OCI-M1 (cell line): ENCODE measurements around the gene RBL2.

Experiments used
- DNase-seq: peaks from one replicate; lab custom pipeline; 2025; lab: John Stamatoyannopoulos, UW

RBL2 gene

DNA sequence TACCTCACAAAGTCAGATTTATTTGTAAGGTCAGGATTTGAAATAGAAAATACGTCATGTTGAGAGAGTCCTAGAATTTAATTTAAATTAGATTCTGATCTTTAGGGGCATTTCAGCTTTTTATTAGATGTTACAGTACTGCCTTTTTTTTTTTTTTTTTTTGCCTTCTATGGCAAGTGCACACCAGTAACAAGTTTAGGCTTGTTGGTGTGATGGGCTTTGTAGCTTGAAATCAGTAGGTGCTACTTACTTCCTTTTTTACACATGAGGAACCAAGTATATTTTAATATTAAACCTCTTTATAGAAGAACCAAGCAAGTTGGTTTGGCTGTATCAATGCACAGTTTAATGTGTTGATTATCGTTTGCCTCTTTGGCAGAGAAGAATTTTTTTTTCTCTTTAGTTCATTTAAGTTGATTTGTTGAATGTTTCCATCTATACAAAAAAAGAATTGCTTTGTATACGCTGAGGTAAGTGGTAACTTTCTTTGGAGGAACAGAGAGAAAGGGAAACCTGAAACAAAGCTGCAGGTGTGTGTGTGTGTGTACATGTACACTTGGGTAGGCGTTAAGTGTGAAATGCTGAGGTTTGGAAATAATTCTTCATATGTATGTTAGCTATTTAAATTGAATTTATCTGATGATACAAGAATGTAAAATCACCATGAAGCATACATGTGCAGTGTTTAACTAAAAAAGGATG lies 15.7 kb downstream of the RBL2 start:
- no peak for DNase-seq

DNA sequence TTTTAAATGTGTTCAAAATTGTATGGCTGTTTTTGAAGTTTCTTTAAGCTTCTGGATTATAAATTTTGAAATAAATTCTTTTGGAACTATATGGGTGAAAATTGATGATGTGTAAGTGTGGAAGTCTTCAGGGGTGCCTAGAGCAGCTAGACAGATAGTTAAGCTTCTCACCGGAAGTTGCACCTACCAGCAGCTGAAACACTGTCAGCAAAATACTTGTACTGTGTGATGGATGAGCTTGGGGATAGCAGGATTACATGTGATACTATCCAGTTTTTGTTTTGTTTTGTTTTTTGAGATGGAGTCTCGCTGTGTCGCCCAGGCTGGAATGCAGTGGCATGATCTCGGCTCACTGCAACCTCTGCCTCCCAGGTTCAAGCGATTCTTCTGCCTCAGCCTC lies 19.7 kb downstream of the RBL2 start:
- no peak for DNase-seq

DNA sequence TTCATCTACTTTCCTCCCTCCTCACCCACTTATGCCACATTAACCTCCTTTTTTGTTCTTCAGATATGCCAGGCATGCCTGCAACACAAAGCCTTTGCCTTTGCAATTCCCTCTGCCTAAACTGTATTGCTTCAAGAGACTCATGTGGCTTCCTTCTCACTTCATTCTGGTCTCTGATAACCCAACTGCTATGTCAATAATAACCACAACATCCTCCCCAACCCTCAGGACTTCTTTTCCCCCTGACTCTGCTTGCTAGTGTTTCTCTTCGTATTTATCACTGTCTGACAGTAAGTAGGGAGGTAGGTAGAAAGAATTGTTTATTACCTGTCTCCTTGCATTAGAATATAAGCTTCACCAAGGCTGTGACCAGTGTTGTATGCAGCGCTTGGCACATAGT lies 22.4 kb downstream of the RBL2 start:
- peak; percentile 71 for DNase-seq

DNA sequence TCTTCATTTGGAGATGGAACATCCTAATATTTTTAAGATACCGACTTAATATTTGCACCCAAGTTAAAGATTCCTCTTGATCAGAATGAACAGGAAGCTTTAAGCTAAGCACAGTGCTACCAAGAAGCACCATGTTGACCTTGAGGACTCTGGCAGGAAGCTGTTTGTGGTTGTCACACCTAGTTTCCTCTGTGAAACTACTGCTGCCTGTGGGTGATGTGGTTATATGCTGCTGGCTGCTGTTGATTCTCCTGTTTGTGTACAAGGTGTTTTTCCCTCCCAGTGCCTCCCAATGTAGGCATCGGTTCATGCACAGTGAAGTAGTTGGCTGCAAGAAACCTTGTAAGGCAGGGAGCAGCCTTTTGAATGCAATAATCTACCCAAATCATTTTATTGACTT lies 23.4 kb downstream of the RBL2 start:
- DNase-seq: peak; percentile 32

DNA sequence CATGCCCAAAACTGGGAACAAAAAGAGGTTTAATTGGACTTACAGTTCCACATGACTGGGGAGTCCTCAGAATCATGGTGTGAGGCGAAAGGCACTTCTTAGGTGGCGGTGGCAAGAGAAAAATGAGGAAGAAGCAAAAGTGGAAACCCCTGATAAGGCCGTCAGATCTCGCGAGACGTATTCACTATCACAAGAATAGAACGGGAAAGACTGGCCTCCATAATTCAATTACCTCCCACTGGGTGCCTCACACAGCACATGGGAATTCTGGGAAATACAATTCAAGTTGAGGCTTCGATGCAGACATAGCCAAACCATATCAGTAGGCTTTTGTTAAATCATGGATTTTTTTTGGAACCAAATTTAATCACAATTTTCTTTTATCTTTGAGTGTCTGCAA lies 24.4 kb downstream of the RBL2 start:
- peak; percentile 89 for DNase-seq

DNA sequence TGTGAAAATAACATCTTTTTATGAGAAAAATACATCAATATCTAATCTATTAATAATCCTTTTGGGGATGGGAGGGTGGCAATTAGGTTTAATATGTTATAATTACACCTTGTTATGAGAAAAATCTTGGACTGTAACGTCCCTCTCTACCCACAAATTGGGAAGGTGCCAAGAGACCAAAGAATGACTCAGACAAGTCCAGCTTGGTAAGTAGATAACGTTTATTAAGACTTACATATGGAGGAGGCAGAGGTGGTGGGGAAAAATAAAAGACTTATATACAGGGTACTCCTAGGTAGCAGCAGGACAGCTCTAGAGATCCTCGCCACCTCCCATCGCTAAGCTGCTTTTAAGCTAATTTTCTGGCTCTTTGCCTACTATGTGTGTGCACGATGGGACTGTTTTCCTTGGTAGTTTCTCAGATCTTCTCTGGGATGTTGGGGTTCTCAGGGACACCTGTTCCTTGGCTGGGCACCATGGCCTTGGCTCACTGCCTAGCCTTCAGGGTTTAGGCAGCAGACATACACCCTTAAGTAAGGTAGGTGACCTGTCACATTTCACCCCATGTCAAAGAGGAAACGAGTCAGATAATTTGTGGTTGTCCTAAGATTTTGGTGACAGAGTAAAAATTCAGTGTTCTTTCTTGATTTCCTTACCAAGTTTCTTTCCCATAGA lies 31.5 kb downstream of the RBL2 start:
- DNase-seq: peak; percentile 70

DNA sequence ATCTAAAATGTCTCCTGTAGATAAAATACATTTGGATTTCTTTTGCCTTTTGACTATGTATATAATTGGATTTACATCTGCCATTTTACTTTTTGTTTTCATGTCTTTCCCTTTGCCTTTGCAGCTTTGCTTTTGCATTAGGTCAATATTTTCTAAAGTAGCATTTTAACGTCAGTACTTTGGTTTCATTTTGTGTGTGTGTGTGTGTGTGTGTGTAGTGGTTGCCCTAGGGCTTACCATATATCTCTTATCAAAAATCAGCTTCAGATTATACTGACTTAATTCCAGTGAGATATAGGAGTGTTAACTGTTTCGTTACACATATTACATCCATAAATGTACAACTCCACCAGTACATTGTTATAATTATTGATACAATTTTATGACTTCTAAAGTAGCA lies 42.6 kb downstream of the RBL2 start:
- no peak for DNase-seq

DNA sequence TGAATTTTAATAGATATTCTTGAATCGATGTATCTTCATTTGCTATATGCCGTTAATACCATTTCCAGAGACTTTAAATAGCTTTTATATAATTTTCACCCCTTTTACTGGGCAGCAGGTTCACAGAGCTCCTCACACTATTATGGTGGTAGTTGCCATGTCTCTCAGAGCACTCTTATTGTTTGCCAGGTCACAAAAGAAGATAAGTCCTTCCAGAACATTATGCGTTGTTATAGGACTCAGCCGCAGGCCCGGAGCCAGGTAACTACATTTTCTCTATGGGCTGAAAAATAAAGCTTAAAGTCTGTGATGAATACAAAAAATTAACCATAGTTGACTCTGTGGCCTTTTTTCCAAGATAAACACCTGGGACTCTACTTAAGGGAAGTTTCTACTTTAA lies 44.7 kb downstream of the RBL2 start:
- no peak for DNase-seq

DNA sequence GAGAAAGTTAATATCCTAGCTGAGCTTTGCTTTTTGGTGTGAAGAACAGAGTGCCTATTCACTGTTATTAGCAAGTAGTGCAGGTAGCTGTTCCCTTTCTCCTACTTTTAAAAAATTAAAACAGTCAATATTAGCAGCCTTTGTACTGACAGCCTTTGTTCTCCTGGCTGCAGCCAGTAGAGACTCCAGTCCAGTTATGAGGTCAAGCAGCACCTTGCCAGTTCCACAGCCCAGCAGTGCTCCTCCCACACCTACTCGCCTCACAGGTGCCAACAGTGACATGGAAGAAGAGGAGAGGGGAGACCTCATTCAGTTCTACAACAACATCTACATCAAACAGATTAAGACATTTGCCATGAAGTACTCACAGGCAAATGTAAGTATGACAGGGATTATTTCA lies 46.1 kb downstream of the RBL2 start:
- DNase-seq: no peak

DNA sequence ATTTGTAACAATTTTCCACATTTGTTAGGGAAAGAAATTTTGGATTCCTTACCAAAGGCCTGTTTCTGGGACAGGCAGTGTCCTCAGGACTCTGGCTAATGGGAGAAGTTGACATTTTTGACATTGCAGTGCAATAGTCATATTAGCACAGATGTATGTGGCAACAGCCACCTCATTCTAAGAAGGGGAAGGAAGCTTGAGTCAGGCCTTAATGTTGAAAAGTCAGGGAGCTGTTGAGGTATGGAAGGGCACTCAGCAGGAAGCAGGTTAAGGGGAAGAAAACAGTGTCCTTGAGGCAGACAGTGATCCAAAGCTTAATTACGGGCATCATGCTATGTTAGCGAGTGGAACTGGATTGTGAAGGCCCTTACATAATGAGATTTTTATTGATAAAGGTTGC lies 47.9 kb downstream of the RBL2 start:
- no peak for DNase-seq

DNA sequence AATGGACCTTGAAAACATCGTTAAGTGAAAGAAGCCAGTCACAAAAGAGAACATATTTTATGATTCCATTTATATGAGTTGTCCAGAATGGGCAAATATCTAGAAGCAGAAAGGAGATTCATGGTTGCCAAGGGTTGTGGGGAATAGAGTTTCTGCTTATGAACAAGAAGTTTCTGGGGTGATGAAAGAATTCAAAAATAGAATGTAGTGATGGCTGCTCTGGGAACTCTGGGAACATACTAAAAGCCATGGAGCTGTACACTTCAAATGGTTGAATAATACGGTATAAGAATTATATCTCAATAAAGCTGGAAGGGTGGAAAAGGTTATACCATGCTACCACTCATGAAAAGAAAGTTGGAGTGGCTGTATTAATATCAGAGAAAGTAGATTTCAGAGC lies 50.3 kb downstream of the RBL2 start:
- DNase-seq: no peak

DNA sequence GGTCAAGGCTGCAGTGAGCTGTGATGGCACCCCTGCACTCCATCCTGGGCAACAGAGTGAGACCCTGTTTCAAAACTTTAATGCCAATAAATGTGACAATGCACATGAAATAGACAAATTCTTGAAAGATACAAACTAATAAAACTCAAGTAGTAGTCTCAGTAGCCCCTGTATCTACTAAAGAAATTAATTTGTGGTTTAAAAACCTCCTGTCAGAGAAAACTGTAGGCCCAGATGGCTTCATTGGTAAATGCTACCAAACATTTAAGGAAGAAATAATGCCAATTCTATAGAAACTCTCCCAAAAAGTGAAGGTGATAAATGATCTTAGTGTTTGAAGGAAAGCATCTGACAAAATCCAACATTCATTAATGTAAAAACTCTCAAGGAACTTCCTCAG lies 52.0 kb downstream of the RBL2 start:
- DNase-seq: no peak

DNA sequence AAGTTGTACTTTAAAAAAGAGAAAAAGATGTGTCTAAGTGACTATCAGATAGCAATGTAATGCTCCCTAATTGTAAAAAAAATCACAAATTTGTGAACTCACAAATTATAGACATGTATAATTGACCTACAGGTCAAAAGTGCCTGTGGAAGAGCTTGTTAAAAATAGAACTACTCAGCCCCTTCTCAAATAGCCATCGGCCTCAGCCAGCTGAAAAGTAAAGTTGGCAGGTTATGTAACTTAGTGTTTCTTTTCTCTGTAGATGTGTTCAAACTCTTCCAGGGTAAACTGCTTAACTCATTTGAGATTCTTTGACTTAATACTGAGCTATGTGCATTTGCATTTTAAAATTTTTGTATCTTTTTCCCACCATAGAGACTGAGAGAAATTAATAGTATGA lies 55.5 kb downstream of the RBL2 start:
- DNase-seq: no peak

DNA sequence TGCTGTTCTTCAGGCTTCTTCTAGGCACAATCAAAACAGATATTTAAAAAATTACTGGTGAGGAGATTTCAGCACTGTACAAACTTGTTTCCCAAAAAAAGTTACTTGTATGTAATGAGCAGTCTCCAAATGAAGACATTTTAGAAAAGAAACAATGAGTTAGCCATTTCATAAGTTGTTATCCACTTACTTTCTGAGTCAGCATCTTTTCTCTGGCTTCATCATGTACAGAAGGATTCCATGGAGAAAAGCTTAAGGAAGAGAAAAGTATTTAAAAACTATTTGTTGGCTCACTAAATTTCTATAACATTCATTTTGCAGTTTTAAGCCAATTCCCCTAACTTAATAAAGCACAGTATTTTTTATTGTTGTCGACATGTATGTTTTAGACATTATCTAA lies 58.2 kb downstream of the RBL2 start:
- no peak for DNase-seq

DNA sequence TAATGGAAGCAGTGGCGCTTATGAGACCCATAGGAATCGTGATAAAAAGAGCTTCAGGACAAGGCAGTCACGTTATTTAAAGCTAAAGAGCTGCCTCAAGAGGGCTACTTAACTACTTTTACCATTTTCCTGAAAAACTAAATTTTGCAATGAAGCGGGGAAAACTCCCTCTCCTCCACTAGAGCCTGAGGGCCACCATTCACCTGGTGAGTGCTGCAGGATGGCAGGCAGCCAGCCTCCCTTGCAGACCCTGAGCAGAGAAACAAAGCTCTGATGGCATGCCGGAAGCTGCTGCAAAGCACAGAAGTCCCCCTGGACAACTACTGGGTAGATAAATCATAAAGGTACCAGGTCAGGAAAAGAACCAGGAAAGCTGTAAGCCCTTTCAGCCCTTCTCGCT lies 60.4 kb downstream of the RBL2 start:
- DNase-seq: no peak

DNA sequence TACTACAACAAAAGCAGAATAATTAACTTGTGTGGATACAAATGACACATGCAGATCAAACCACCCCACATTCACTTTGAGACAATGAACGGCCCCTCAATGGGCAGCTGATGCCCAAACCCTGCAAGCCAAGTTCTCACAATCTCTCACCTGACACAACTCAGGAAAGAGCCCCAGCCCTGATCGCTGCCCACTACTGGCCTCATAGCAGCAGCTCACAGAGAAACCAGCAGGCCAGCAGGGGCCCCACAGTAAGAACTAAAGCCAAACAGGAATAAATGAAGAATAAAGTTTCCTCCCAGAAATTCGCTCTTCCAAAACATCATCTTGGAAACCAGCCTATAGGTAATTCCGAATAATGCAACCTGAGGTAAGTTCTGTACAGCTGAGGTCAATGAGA lies 61.1 kb downstream of the RBL2 start:
- DNase-seq: no peak

DNA sequence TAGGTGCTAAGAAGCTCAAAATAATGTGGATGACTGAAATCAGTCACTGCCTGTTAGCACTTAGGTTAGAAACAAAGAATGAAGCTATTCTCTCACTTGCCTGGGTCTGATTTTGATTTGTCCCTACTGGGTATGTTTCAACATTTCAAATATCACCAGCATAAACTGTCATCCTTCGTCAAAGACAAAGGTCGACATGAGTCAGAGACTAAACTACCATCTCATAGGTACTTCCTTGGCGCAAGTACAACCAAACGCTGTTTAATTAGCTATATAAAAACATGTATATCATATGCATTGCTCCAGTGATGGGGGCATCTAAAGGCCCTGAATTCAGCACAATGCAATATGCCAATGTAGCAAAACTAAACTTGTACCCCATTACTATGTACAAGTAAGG lies 64.7 kb downstream of the RBL2 start:
- no peak for DNase-seq

DNA sequence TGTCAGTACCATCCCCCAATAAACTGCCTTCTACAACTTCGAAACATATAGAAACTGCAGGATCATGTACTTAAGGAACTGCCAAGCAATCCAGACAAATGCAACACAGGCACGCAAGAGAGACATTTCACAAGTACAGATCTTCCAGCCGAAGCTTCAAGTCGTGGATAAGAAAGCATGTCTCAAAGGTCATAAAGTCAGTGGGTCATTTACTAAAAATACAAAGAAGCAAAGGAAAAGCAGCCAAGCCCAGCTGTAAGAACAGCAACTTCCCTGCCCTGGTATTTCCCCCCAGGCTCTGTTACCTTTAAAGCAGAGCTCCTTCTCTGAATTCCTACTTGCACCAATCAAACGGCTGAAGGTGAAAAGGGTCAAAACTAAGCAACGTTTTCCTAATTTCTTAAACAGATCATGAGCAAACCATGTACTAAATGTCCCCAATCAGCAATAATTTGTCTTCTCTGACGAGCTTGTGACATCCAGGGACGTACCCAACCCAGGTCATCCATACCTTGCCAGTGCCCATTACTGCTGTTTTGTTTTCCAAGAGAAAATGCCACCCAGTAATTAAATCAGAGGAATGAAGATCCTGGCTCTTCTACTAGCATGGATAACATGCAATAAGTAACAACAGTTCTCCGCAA lies 67.1 kb downstream of the RBL2 start:
- DNase-seq: no peak

DNA sequence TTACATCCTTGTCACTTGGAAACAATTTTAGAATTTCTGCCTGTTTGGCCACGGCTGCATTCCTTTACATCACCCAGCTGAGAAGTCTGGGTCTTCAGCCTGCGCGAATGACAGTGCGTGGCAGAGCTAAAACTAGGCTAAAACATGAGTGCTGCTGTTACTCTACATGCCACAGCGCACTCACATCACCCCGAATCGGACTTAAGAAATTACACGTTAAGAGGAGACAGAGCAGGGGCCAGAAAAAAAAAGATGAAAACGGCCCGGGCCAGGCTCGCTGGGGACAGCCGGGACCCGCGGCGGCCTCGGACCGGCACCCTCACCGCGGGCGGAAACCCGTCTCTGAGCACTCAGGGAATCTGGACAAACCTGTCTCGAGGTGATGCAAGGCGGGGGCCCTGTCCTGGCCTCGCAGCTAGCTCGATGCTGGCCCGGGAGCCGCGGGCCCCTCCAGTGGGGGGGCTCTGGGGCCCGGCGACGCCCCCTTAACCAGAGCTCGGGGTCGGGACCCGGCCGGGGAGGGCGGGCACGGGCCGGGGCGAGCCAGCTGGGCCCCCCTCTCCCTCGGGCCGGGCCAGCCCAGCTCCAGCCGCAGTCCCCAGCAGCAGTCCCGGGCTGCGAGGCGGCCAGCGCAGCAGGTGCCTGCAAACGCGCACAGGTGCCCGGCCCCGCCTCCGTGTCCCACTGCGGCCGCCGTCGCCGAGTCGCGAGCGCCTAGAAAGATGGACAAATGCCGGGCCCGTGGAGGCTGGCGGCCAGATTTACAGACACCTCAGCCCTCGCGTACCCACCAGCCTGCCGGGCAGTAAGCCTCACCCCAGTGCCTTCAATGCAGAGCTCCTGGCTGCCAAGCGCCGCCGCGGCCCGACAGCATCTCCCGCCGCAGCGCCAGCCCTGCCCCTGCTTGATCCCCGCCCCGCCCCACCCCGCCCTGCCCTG lies 68.3 kb downstream of the RBL2 start, which contains the start of gene AKTIP:
TSS of gene AKTIP (minus strand) at position 879 of the 939 bp plus-strand sequence. CDS start 2,950 bp downstream, outside the sequence.
- DNase-seq: no peak

DNA sequence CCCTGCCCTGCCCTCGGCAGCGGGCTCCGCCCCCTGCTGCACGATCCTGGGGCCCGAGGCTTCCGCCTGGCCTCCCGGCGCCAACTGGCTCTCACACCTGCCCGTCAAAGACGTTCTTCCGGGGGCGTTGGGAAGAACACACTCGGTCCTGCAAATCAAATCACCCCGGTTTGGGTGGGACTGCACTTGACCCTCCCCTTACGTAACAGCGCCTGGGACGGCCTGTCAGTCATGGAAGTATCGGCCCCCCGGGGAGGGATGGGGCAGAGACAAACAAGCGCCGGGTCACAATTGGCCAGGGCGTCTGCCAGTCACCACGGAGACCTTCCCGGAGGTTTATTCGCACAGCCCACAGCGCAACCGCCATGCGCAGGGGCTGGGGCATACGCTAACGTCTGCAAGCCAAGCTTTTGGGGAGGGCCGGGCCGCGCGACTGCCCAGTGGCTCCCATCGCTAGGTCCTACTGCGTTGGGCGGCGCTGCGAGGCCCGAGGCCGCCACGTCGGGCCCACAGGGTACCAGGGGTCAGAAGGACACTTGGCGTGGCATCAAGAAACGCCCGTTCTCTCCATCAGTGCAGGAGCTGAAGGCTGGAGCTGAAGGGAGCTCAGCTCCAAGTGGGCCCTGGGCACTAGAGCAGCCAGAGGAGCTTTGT lies 69.1 kb downstream of the RBL2 start:
- peak; percentile 98 for DNase-seq

DNA sequence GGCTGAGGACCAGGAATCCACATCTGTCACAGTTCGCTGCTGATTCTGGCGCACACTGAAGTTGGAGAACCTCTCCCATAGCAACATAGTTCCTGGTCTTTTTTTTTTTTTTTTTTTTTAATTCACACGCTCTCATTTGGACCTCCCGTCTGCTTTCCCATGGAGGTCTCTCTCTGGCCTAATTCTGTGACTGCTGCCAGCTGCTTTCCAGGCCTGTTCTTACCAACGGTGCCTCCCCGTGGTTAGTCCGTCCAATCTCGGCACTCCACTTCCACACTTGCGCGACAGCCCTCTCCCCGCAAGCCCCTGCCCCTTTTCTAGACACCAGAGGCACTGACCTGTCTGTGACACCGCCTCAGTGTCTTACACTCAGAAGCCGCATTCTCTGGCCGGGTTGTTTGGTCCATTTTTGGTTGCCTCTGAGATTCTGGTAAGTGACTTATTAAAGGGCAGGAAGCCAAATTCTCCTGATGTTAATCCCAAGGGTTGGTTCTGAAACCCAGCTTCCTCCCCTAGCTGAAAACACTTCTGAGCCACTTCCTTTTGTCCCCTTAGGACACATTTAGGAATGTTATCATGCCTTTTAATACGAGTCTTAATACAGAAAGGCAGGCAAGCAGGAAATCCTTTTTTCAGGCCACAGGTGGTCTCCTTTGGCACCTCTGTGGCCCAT lies 69.9 kb downstream of the RBL2 start:
- no peak for DNase-seq
